HEK293T (cell line): Measurements from ENCODE around the gene FLT3.

Experiments
- ARNT ChIP-seq: fragments of 450-650 bp; IDR thresholded peaks from 2 replicates; pipeline ENCODE4 v1.6.1; 2017; ENCODE audit warnings: mild to moderate bottlenecking
- BHLHE40 ChIP-seq: fragments of 450-650 bp; IDR thresholded peaks from 2 replicates; pipeline ENCODE4 v1.6.1; 2016; ENCODE audit warnings: mild to moderate bottlenecking, moderate library complexity, borderline replicate concordance
- FOXK2 ChIP-seq: fragments of 450-650 bp; IDR thresholded peaks from 2 replicates; pipeline ENCODE4 v1.6.1; 2016; ENCODE audit warnings: mild to moderate bottlenecking
- FOXM1 ChIP-seq: fragments of 450-650 bp; IDR thresholded peaks from 2 replicates; pipeline ENCODE4 v1.6.1; 2017; ENCODE audit warnings: mild to moderate bottlenecking, borderline replicate concordance
- HDGF ChIP-seq: fragments of 450-650 bp; IDR thresholded peaks from 2 replicates; pipeline ENCODE4 v1.6.1; 2017; ENCODE audit warnings: antibody characterized with exemption, borderline replicate concordance
- L3MBTL2 ChIP-seq: fragments of 450-650 bp; conservative IDR thresholded peaks from 2 replicates; pipeline ENCODE4 v1.6.1; 2016; ENCODE audit warnings: mild to moderate bottlenecking
- SP1 ChIP-seq: fragments of 450-650 bp; IDR thresholded peaks from 2 replicates; pipeline ENCODE4 v1.6.1; 2017
- SUZ12 ChIP-seq: fragments of 450-650 bp; IDR thresholded peaks from 2 replicates; pipeline ENCODE4 v1.6.1; 2016; ENCODE audit warnings: mild to moderate bottlenecking
- TARDBP ChIP-seq: fragments of 450-650 bp; IDR thresholded peaks from 2 replicates; pipeline ENCODE4 v1.6.1; 2016
- ZNF384 ChIP-seq: fragments of 450-650 bp; IDR thresholded peaks from 2 replicates; pipeline ENCODE4 v1.6.1; 2016

GRCh38 chr13:27985600-27985999 lies 114.8 kb downstream of the FLT3 start:
- TF ChIP-seq SUZ12, result no peak
- TF ChIP-seq FOXK2, result no peak
- no peak for TF ChIP-seq FOXM1
- no peak for TF ChIP-seq SP1
- no peak for TF ChIP-seq BHLHE40
- no peak for TF ChIP-seq ARNT
- no peak for TF ChIP-seq HDGF
- TF ChIP-seq TARDBP, result no peak
- no peak for TF ChIP-seq L3MBTL2
- TF ChIP-seq ZNF384, result no peak
